Measurements from ENCODE around the gene ARFGAP2.

DNA sequence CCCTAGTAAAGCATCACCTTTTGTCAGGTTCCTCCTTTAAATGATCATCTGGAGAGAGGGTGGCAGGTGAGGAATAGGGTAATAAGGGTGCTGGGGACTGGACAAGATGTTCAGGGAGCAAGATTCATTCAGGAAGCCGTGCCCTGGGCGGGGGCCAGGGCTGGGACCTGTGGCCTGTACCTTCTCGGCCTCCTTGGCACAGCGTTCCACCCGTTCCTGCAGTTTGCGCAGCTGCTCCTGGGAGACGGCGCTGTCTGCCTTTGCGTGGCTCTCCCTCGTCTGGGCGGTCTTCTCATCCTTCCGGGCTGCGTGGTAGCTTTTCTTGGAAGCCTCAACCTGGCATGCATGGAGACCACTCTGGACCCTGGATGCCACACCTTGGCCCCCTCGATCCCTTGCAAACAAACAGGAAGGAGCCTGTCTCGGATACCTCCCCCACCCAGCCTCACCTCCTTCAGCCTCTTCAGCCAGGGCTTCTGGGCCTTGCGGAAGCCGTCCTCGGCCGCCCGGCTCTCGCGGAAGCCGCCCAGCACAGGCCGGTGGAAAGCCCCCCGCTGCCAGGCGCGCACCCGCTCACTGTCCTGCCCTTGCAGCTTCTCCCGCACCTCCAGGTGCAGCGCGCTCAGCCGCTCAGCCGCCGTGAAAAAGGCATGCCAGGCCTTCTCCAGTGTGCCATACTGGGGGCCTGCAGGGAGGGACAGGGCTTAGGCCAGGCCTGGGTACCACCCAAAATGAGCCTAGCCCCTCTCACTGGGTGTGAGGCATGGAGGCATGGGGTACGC, 3.5 kb upstream of the ARFGAP2 start:
- TF ChIP-seq ELF4 (IDR thresholded peaks at IDR 0.05) (no peak), BHLHE40 (IDR thresholded peaks at IDR 0.05; ENCODE audit: borderline replicate concordance) (no peak), FOXA1 (IDR thresholded peaks at IDR 0.05) (no peak), FOXM1 (IDR thresholded peaks at IDR 0.05; ENCODE audit: borderline replicate concordance) (no peak), HDGF (IDR thresholded peaks at IDR 0.05; ENCODE audit: borderline replicate concordance) (no peak), L3MBTL2 (conservative IDR thresholded peaks at IDR 0.05) (no peak), TARDBP (IDR thresholded peaks at IDR 0.05) (no peak), CTBP1 (IDR thresholded peaks at IDR 0.05; ENCODE audit: borderline replicate concordance) (no peak)
- TF ChIP-seq, protein P1, sequence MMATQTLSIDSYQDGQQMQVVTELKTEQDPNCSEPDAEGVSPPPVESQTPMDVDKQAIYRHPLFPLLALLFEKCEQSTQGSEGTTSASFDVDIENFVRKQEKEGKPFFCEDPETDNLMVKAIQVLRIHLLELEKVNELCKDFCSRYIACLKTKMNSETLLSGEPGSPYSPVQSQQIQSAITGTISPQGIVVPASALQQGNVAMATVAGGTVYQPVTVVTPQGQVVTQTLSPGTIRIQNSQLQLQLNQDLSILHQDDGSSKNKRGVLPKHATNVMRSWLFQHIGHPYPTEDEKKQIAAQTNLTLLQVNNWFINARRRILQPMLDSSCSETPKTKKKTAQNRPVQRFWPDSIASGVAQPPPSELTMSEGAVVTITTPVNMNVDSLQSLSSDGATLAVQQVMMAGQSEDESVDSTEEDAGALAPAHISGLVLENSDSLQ (IDR thresholded peaks at IDR 0.05): no peak

Data from HEK293T (cell line).